Tibial nerve (tissue), 4 donors: ENCODE measurements around the gene KMT2C. TPM values are rescaled to one million over a fixed set of nuclear protein-coding genes. Genes with fewer than 3 reads are reported as not detected.
"Not testable (repeated sequence)": the region's sequence is repeated elsewhere in the genome, so short reads cannot be mapped to it uniquely, and the experiment has no call there.

ENCODE experiments used
- DNase-seq, 2 donors: peaks; one replicate each; pipeline ENCODE4 v3.0.0-alpha.2; 2019; ENCODE audit warnings: low spot score in 2 of 2
- H3K27ac ChIP-seq, 4 donors: fragments of 200-600 bp; sonication (generic) in 3 of 4; one replicate each; pipeline ENCODE4 v1.5.1; 2017 to 2019; ENCODE audit warnings: mild to moderate bottlenecking in 1 of 4
- H3K27me3 ChIP-seq, 2 donors: fragments of 200-600 bp; sonication (generic) in 1 of 2; one replicate each; pipeline versions ENCODE4 v1.5.1 to v1.6.0; 2017 to 2019
- H3K36me3 ChIP-seq, 3 donors: fragments of 200-600 bp; sonication (generic); one replicate each; pipeline ENCODE4 v1.5.1; 2018 to 2019
- H3K4me1 ChIP-seq, 4 donors: fragments of 200-600 bp; sonication (generic) in 3 of 4; one replicate each; pipeline ENCODE4 v1.5.1; 2017 to 2019
- H3K4me3 ChIP-seq, 4 donors: fragments of 200-600 bp; sonication (generic) in 3 of 4; one replicate each; pipeline ENCODE4 v1.5.1; 2017 to 2019; ENCODE audit warnings: mild to moderate bottlenecking in 1 of 4, moderate library complexity in 1 of 4
- H3K9me3 ChIP-seq, 4 donors: fragments of 200-600 bp; sonication (generic) in 3 of 4; one replicate each; pipeline ENCODE4 v1.5.1; 2017 to 2019
- EP300 ChIP-seq, 2 donors: sonication (generic); formaldehyde crosslinking; IDR thresholded peaks; one replicate each; pipeline ENCODE4 v1.6.1; 2017; ENCODE audit warnings: antibody characterized with exemption in 2 of 2, mild to moderate bottlenecking in 1 of 2
- POLR2A ChIP-seq, 2 donors: fragments of 450-650 bp; IDR thresholded peaks; one replicate each; pipeline ENCODE4 v1.6.1; 2017; ENCODE audit warnings: antibody characterized with exemption in 2 of 2, mild to moderate bottlenecking in 2 of 2, moderate library complexity in 2 of 2
- WGBS, 2 donors: methylation state at CpG; one replicate each; pipeline ENCODE4 v1.1.5; 2018; 5-methylcytosine and 5-hydroxymethylcytosine counted together
- total RNA-seq, 4 donors: library from RNA; depleted of rRNA; stranded (reverse); fragments of >200 nt; gene quantifications; one replicate each; pipeline ENCODE4 v1.1.0, GENCODE V29; 2016
- TF ChIP-seq, protein P1 (sequence below), 5 experiments: fragments of 200-600 bp in 3 of 5; fragments of 450-650 bp in 2 of 5; sonication (generic) in 3 of 5; IDR thresholded peaks; one replicate each; pipeline ENCODE4 v1.5.1; 2016 to 2019; ENCODE audit warnings: antibody characterized with exemption in 5 of 5, mild to moderate bottlenecking in 3 of 5, moderate library complexity in 2 of 5

The KMT2C gene
- total RNA-seq, 4 donors from 2014 or later = 63.2 to 86.1 (median 69.4) TPM

DNA sequence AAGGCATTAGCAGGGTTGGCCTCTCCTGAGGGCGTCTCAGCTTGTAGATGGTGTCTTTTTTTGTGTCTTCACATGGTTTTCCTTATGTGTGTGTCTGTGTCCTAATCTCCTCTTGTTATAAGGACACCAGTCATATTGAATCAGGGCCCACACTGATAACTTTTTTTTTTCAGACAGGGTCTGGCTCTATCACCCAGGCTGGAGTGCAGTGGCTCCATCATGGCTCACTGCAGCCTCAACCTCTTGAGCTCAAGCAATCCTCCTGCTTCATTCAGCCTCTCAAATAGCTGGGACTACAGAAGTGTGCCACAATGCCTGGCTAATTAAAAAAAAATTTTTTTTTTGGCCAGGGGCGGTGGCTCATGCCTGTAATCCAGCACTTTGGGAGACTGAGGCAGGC lies 41.3 kb upstream of the KMT2C start:
- TF ChIP-seq, protein P1, sequence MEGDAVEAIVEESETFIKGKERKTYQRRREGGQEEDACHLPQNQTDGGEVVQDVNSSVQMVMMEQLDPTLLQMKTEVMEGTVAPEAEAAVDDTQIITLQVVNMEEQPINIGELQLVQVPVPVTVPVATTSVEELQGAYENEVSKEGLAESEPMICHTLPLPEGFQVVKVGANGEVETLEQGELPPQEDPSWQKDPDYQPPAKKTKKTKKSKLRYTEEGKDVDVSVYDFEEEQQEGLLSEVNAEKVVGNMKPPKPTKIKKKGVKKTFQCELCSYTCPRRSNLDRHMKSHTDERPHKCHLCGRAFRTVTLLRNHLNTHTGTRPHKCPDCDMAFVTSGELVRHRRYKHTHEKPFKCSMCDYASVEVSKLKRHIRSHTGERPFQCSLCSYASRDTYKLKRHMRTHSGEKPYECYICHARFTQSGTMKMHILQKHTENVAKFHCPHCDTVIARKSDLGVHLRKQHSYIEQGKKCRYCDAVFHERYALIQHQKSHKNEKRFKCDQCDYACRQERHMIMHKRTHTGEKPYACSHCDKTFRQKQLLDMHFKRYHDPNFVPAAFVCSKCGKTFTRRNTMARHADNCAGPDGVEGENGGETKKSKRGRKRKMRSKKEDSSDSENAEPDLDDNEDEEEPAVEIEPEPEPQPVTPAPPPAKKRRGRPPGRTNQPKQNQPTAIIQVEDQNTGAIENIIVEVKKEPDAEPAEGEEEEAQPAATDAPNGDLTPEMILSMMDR (IDR thresholded peaks at IDR 0.05) = no peak
- TF ChIP-seq EP300 (IDR thresholded peaks at IDR 0.05) (no peak), POLR2A (IDR thresholded peaks at IDR 0.05) (no peak)
- WGBS, 2 donors = 84 to 89% methylated on average over 2 of the region's 2 CpGs
- H3K27me3 ChIP-seq = no peaks in the 10 kb centered on the region
- no peak overlapping the region for H3K27ac ChIP-seq
- no peaks in the 10 kb centered on the region for H3K4me1 ChIP-seq
- no peak overlapping the region for H3K4me3 ChIP-seq
- no peaks in the 10 kb centered on the region for H3K36me3 ChIP-seq
- no peak for DNase-seq
- no peaks in the 10 kb centered on the region for H3K9me3 ChIP-seq

DNA sequence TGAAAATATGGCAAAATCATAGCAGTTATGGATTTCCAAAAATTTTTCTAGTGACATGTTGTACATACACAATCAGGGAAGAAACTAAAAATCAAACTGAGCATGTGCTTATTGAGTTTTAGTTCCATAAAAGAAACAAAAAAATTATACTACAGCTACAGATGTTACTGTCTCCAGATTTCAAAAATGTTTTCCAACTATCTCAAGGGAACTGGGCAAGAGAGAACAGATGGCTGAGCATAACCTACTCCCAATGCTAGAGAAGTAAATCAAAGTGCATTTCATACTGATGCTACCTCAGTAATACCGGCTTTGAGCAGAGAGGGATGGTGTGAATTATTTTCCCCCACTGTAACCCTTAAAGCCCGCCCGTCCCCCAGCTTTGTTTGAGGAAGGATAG lies 40.7 kb upstream of the KMT2C start:
- H3K27me3 ChIP-seq = no peaks in the 10 kb centered on the region
- H3K4me3 ChIP-seq = no peak overlapping the region
- no peaks in the 10 kb centered on the region for H3K9me3 ChIP-seq
- 62 to 77% methylated on average over 3 of the region's 3 CpGs for WGBS, 2 donors
- TF ChIP-seq POLR2A (IDR thresholded peaks at IDR 0.05) (no peak), EP300 (IDR thresholded peaks at IDR 0.05) (no peak)
- TF ChIP-seq, protein P1 (IDR thresholded peaks at IDR 0.05) = no peak
- no peak overlapping the region for H3K27ac ChIP-seq
- H3K4me1 ChIP-seq = no peaks in the 10 kb centered on the region
- DNase-seq = no peak
- no peaks in the 10 kb centered on the region for H3K36me3 ChIP-seq

DNA sequence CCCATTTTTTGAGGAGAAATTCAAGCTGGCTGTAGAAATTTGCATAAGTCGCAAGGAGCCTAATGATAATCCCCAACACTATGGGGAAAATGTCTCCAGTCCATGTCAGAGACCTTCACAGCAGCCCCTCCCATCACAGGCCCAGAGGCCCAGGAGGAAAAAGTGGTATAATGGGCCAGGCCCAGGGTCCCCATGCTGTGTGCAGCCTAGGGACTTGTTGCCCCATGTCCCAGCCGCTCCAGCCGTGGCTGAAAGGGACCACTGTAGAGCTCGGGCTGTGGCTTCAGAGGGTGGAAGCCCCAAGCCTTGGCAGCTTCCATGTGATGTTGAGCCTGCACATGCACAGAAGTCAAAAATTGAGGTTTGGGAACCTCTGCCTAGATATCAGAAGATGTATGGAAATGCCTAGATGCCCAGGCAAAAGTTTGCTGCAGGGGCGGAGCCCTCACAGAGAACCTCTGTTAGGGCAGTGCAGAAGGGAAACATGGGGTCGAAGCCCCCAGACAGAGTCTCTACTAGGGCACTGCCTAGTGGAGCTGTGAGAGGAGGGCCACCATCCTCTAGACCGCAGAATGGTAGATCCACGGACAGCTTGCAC lies 35.3 kb upstream of the KMT2C start:
- not testable (repeated sequence) for H3K27ac ChIP-seq, H3K4me1 ChIP-seq, H3K27me3 ChIP-seq, H3K4me3 ChIP-seq, H3K9me3 ChIP-seq, H3K36me3 ChIP-seq, DNase-seq
- 97 to 99% methylated on average over 8 of the region's 8 CpGs for WGBS, 2 donors

DNA sequence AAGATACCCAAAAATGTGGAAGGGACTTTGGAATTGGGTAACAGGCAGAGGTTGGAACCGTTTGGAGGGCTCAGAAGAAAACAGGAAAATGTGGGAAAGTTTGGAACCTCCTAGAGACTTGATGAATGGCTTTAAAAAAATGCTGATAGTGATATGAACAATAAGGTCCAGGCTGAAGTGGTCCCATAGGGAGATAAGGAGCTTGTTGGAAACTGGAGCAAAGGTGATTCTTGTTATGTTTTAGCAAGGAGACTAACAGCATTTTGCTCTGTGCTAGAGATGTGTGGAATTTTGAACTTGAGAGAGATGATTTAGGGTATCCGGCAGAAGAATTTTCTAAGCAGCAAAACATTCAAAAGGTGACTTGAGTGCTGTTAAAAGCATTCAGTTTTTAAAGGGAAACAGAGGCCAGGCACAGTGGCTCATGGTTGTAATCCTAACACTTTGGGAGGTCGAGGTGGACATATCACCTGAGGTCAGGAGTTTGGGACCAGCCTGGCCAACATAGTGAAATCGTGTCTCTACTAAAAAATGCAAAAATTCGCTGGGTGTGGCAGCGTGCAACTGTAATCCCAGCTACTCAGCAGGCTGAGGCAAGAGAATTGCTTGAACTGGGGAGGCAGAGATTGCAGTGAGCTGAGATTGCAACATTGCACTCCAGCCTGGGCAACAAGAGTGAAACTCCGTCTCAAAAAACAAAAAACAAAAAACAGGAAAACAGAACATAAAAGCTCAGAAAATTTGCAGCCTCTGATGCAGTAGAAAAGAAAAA lies 34.6 kb upstream of the KMT2C start:
- WGBS, 2 donors = 64 to 69% methylated on average over 7 of the region's 7 CpGs

DNA sequence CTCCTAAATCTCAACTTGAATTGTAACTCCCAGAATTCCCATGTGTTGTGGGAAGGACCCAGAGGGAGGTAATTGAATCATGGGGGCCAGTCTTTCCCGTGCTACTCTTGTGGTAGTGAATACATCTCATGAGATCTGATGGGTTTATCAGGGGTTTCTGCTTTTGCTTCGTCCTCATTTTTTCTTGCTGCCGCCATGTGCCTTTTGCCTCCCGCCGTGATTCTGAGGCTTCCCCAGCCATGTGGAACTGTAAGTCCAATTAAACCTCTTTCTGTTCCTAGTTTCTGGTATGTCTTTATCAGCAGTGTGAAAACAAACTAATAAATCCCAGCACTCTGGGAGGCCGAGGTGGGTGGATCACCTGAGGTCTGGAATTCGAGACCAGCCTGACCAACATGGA lies 33.8 kb upstream of the KMT2C start:
- not testable (repeated sequence) for DNase-seq, H3K27ac ChIP-seq, H3K27me3 ChIP-seq, H3K9me3 ChIP-seq, H3K4me1 ChIP-seq, H3K4me3 ChIP-seq, H3K36me3 ChIP-seq
- WGBS, 2 donors = 90 to 91% methylated on average over 7 of the region's 7 CpGs

More for the DNA sequence above, 34.6 kb upstream of the KMT2C start:
- H3K27me3 ChIP-seq, H3K27ac ChIP-seq, H3K36me3 ChIP-seq, H3K4me1 ChIP-seq, H3K9me3 ChIP-seq, H3K4me3 ChIP-seq, DNase-seq: not testable (repeated sequence)

DNA sequence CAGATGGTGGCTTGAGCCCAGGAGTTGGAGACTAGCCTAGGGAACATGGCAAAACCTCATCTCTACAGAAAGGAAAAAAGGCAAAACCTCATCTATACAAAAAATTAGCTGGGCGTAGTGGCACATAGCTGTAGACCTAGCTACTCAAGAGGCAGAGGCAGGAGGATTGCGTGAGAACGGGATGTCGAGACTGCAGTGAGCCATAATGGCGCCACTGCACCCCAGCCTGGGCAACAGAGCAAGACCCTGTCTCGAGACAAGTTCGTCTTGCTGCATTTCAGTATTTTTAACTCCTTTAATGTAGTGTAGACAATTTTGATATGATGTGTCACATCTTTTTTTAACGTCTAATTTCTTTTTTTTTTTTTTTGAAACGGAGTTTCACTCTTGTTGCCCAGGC lies 31.4 kb upstream of the KMT2C start:
- Histone ChIP-seq H3K4me1 (peaks cover 0 to 16% (median 10%) of the 10 kb centered on the region in 4 donors), H3K27me3 (no peaks in the 10 kb centered on the region), H3K9me3 (peaks cover 0 to 5% (median 0%) of the 10 kb centered on the region in 4 donors), H3K27ac (no peak overlapping the region), H3K4me3 (no peak overlapping the region), H3K36me3 (no peaks in the 10 kb centered on the region)
- TF ChIP-seq, protein P1 (IDR thresholded peaks at IDR 0.05) = no peak
- TF ChIP-seq EP300 (IDR thresholded peaks at IDR 0.05) (no peak), POLR2A (IDR thresholded peaks at IDR 0.05) (no peak)
- WGBS, 2 donors = 93% methylated on average over 9 of the region's 9 CpGs
- no peak for DNase-seq
